Mesangial cell (primary cell): Measurements from ENCODE around the gene IFNG. TPM values are rescaled to one million over a fixed set of nuclear protein-coding genes. Genes with fewer than 3 reads are reported as not detected.

Source experiments
- total RNA-seq: library from RNA; depleted of rRNA; stranded (reverse); fragments of >200 nt; gene quantifications from 2 replicates; pipeline ENCODE4 v1.2.3, GENCODE V29; 2015

IFNG gene
- total RNA-seq: not detected in 2 replicates

DNA sequence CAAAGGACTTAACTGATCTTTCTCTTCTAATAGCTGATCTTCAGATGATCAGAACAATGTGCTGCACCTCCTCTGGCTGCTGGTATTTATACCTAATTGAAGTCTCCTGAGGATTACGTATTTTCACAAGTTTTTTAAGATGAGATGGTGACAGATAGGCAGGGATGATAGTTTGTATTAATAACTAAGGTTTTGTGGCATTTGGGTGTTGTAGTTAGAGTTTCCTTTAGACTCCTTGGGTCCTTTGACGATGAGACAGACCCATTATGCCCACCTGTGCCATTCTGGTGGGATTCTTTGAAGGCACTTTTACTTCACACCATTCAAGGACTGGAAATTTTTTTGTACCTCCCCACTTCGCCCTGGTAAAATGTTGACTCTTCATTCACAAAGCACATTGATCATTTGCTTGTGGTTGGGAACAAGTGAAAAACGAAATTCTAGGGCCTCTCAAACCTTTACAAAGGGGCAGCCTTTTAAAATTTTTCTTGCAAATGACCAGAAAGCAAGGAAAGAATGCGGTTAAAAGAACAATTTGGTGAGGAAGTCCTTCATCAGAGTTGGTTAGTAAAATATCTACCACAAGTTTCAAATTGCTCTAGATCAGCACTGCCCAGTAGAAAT lies at the start of gene IFNG:
TSS of gene IFNG (minus strand) at position 60 of the 624 bp plus-strand sequence. CDS start 125 bp downstream, outside the sequence.

Other genes with a start within 250 kb of the IFNG start
- gene IFNG-AS1, start 170.3 kb downstream of the IFNG start, total RNA-seq: not detected in 2 replicates
- gene IL26, start 66.1 kb upstream of the IFNG start, total RNA-seq: not detected in 2 replicates
- not detected in 2 replicates for gene IL22, start 93.9 kb upstream of the IFNG start, total RNA-seq
- gene MDM1, start 172.6 kb upstream of the IFNG start, total RNA-seq: 2.8 and 4.1 TPM in 2 replicates